MCF 10A (cell line): ENCODE results near the gene ZNF423. TPM values are rescaled to one million over a fixed set of nuclear protein-coding genes. Genes with fewer than 3 reads are reported as not detected.

Source experiments
- BruUV-seq: library from RNA; stranded (reverse); fragments of 400-500 nt; replicated peaks from 2 replicates; lab custom pipeline; 2021; lab: Mats Ljungman, UMichigan
- CTCF ChIA-PET: fragments of 300-600 bp; sonication (Branson Sonifier 250); formaldehyde crosslinking; extraction: SDS; loops from one replicate; lab custom pipeline; 2021; ENCODE audit warnings: antibody characterized with exemption, inconsistent platforms; lab: Yijun Ruan, JAX
- POLR2A ChIA-PET: fragments of 300-600, 350-650 bp; sonication (Branson Sonifier 250); formaldehyde crosslinking; extraction: SDS; loops from one replicate; lab custom pipeline; 2020; ENCODE audit warnings: antibody characterized with exemption, inconsistent platforms; lab: Yijun Ruan, JAX
- DNase-seq: peaks from one replicate; pipeline ENCODE4 v3.0.0-alpha.2; 2018; ENCODE audit not compliant: unreplicated experiment
- H3K27ac Mint-ChIP-seq: one replicate; pipeline ENCODE4 v1.8.0; 2022; ENCODE audit warnings: mild to moderate bottlenecking, low read depth, mixed read lengths; ENCODE audit not compliant: unreplicated experiment
- H3K27me3 Mint-ChIP-seq: one replicate; pipeline ENCODE4 v1.8.0; 2022; ENCODE audit warnings: mixed read lengths; ENCODE audit not compliant: insufficient read depth, unreplicated experiment
- H3K36me3 Mint-ChIP-seq: one replicate; pipeline ENCODE4 v1.8.0; 2022; ENCODE audit warnings: mild to moderate bottlenecking, moderate library complexity, mixed read lengths; ENCODE audit not compliant: insufficient read depth, unreplicated experiment
- H3K4me1 Mint-ChIP-seq: one replicate; pipeline ENCODE4 v1.8.0; 2022; ENCODE audit warnings: mixed read lengths; ENCODE audit not compliant: insufficient read depth, unreplicated experiment
- H3K4me3 Mint-ChIP-seq: one replicate; pipeline ENCODE4 v1.8.0; 2022; ENCODE audit warnings: mild to moderate bottlenecking, moderate library complexity, mixed read lengths; ENCODE audit not compliant: unreplicated experiment
- H3K9me3 Mint-ChIP-seq: one replicate; pipeline ENCODE4 v1.8.0; 2022; ENCODE audit warnings: mixed read lengths; ENCODE audit not compliant: unreplicated experiment
- intact Hi-C: fragments of 100-400 bp; cut with micrococcal nuclease; formaldehyde crosslinking; loops from 2 replicates; pipeline ENCODE4 v1.14.1; 2022
- total RNA-seq: library from RNA; stranded (reverse); gene quantifications from 2 replicates; pipeline ENCODE4 v1.2.3, GENCODE V29; 2022
- TF ChIP-seq, protein P1 (sequence below): fragments of 200-600 bp; IDR thresholded peaks from one replicate; pipeline ENCODE4 v1.8.0; 2022; ENCODE audit warnings: antibody characterized with exemption, mild to moderate bottlenecking; ENCODE audit not compliant: unreplicated experiment

The ZNF423 gene
- total RNA-seq, 1 experiment from 2014 or later, result not detected

DNA sequence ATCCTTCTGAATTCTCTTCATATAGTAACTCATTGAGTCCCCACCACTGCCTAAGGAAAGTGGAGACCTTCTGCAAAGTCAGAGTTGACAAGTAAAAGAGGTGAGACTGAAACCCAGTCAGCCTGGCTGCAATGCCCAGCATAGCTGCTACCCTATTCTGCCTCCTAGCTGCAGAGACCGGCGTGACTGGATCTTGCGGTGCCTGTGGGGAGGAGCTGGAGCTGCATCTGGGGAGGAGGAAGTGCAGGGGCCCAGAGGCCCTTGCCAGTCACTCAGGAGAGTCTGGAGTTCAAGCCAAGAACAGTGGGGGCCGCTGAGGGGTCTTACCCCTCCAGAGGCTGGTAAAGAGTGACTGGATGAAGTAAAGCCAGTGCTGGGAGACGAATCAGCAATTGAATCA is 35.0 kb upstream of the ZNF423 start:
- intact Hi-C loops, result no loop called here
- TF ChIP-seq, protein P1, sequence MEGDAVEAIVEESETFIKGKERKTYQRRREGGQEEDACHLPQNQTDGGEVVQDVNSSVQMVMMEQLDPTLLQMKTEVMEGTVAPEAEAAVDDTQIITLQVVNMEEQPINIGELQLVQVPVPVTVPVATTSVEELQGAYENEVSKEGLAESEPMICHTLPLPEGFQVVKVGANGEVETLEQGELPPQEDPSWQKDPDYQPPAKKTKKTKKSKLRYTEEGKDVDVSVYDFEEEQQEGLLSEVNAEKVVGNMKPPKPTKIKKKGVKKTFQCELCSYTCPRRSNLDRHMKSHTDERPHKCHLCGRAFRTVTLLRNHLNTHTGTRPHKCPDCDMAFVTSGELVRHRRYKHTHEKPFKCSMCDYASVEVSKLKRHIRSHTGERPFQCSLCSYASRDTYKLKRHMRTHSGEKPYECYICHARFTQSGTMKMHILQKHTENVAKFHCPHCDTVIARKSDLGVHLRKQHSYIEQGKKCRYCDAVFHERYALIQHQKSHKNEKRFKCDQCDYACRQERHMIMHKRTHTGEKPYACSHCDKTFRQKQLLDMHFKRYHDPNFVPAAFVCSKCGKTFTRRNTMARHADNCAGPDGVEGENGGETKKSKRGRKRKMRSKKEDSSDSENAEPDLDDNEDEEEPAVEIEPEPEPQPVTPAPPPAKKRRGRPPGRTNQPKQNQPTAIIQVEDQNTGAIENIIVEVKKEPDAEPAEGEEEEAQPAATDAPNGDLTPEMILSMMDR, result no peak
- DNase-seq, result no peak
- Mint-ChIP-seq H3K27ac (no peak overlapping the region), H3K9me3 (peaks cover 12% of the 10 kb centered on the region), H3K4me3 (no peak overlapping the region), H3K4me1 (no peaks in the 10 kb centered on the region), H3K27me3 (peaks cover 13% of the 10 kb centered on the region), H3K36me3 (no peaks in the 10 kb centered on the region)
- CTCF ChIA-PET, result interaction anchor here (0.8 to 2.0 kb wide), 2 partner anchors 14 to 104 kb away, joined by 3 to 5 read pairs; no protein-coding TSS in a partner anchor
- POLR2A ChIA-PET, result no interaction called here
- BruUV-seq, result no TSS peak

- H3K27me3 Mint-ChIP-seq, result peaks cover 13% of the 10 kb centered on the region
- H3K9me3 Mint-ChIP-seq, result peaks cover 12% of the 10 kb centered on the region
- BruUV-seq, result no TSS peak
- intact Hi-C loops, result no loop called here
- ChIA-PET POLR2A (no interaction called here), CTCF (interaction anchor here (0.6 to 2.0 kb wide), 6 partner anchors 13 to 1528 kb away, joined by 3 to 5 read pairs (median 3); no protein-coding TSS in a partner anchor)
- DNase-seq, result peak; percentile 57
- H3K27ac Mint-ChIP-seq, result no peak overlapping the region
- H3K4me1 Mint-ChIP-seq, result no peaks in the 10 kb centered on the region
- TF ChIP-seq, protein P1, result no peak
- no peaks in the 10 kb centered on the region for H3K36me3 Mint-ChIP-seq
- no peak overlapping the region for H3K4me3 Mint-ChIP-seq
Observed at GRCh38 chr16:49889725-49890397, 33.9 kb upstream of the ZNF423 start.

DNA sequence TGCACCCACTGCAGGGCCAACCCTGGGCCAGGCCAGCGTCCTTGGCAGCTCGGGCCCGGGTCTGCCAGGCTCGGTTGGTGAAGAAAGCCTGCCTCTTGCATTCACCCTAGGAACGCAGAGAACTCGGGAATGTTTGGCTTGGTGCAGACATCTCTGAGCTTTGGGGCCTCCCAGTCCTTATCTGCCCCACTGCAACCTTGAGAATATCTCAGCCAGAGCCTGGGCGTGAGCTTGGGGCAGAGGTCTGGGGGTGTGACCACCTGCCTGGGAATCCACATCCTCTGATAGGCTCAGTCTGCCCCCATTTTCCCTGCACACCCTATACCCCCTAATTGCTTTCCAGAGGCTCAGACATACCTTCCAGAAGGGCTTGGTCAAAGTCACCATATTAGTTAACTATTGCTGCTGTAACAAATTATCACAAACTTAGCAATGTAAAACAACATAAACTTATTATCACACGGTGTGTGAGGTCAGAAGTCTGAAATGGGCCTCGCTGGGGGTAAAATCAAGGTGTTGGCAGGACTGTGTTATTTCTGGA is 30.7 kb upstream of the ZNF423 start:
- BruUV-seq, result no TSS peak
- intact Hi-C loops, result no loop called here
- TF ChIP-seq, protein P1, result no peak
- H3K36me3 Mint-ChIP-seq, result no peaks in the 10 kb centered on the region
- no peak overlapping the region for H3K4me3 Mint-ChIP-seq
- peaks cover 12% of the 10 kb centered on the region for H3K9me3 Mint-ChIP-seq
- peaks cover 4% of the 10 kb centered on the region for H3K27me3 Mint-ChIP-seq
- peaks cover 6% of the 10 kb centered on the region for H3K4me1 Mint-ChIP-seq
- POLR2A ChIA-PET, result interaction anchor here (0.6 kb wide), 1 partner anchor 13 kb away, joined by 3 read pairs; no protein-coding TSS in a partner anchor
- H3K27ac Mint-ChIP-seq, result no peak overlapping the region
- CTCF ChIA-PET, result interaction anchor here (0.5 to 1.6 kb wide), 3 partner anchors 10 to 745 kb away, joined by 3 to 7 read pairs (median 6); no protein-coding TSS in a partner anchor
- no peak for DNase-seq
